DOHH2 (cell line): ENCODE measurements around the gene ITGA11.

Experiments
- H3F3A ChIP-seq: fragments of 200-600 bp; sonication (generic), shearing (Covaris generic); 2 replicates; pipeline ENCODE4 v1.6.0; 2016; ENCODE audit warnings: antibody characterized with exemption, mild to moderate bottlenecking; ENCODE audit not compliant: control insufficient read depth, insufficient read depth
- H3K27ac ChIP-seq: fragments of 200-600 bp; sonication (generic); 2 replicates; pipeline ENCODE4 v1.5.1; 2014; ENCODE audit warnings: low read depth, mild to moderate bottlenecking, low read length, moderate library complexity
- H3K27me3 ChIP-seq: fragments of 200-600 bp; sonication (generic); 2 replicates; pipeline ENCODE4 v1.6.1; 2014; ENCODE audit warnings: mild to moderate bottlenecking, low read length, mixed read lengths; ENCODE audit not compliant: control insufficient read depth
- H3K36me3 ChIP-seq: fragments of 200-600 bp; sonication (generic); 2 replicates; pipeline ENCODE4 v1.6.1; 2014; ENCODE audit warnings: mild to moderate bottlenecking, low read length, moderate library complexity, mixed read lengths; ENCODE audit not compliant: control insufficient read depth
- H3K4me1 ChIP-seq: fragments of 200-600 bp; sonication (generic); 2 replicates; pipeline ENCODE4 v1.6.1; 2014; ENCODE audit warnings: mild to moderate bottlenecking, low read length, mixed read lengths; ENCODE audit not compliant: control insufficient read depth
- H3K4me2 ChIP-seq: fragments of 200-600 bp; sonication (generic); 2 replicates; pipeline ENCODE4 v1.6.0; 2014; ENCODE audit warnings: mild to moderate bottlenecking, low read length, moderate library complexity
- H3K4me3 ChIP-seq: fragments of 200-600 bp; sonication (generic); 2 replicates; pipeline ENCODE4 v1.5.1; 2014; ENCODE audit warnings: mild to moderate bottlenecking, low read length, mixed read lengths
- H3K79me2 ChIP-seq: fragments of 200-600 bp; sonication (generic); 2 replicates; pipeline ENCODE4 v1.6.1; 2014; ENCODE audit warnings: mild to moderate bottlenecking, low read length, mixed read lengths; ENCODE audit not compliant: control insufficient read depth
- H3K9me2 ChIP-seq: fragments of 200-600 bp; sonication (generic); replicated peaks from 2 replicates; pipeline ENCODE4 v1.6.1; 2014; ENCODE audit warnings: mild to moderate bottlenecking, low read length, mixed read lengths; ENCODE audit not compliant: control insufficient read depth
- H3K9me3 ChIP-seq: fragments of 200-600 bp; sonication (generic); 2 replicates; pipeline ENCODE4 v1.6.1; 2014; ENCODE audit warnings: antibody characterized with exemption, low read length, mixed read lengths; ENCODE audit not compliant: control insufficient read depth, insufficient read depth
- H4K20me1 ChIP-seq: fragments of 200-600 bp; sonication (generic); 2 replicates; pipeline ENCODE4 v1.6.0; 2014; ENCODE audit warnings: low read depth, mild to moderate bottlenecking, antibody characterized with exemption, low read length, moderate library complexity; ENCODE audit not compliant: control insufficient read depth, insufficient read depth
- EZH2phosphoT487 ChIP-seq: fragments of 200-600 bp; sonication (generic); IDR thresholded peaks from 2 replicates; pipeline ENCODE4 v1.6.1; 2017; ENCODE audit warnings: borderline replicate concordance, mild to moderate bottlenecking, antibody characterized with exemption, low read length, moderate library complexity, mixed read lengths
- TF ChIP-seq, protein P1 (sequence below): fragments of 200-600 bp; sonication (generic); IDR thresholded peaks from one replicate; pipeline ENCODE4 v1.5.1; 2014; ENCODE audit warnings: antibody characterized with exemption, mild to moderate bottlenecking, low read depth, low read length; ENCODE audit not compliant: poor library complexity, severe bottlenecking

ITGA11 gene

DNA sequence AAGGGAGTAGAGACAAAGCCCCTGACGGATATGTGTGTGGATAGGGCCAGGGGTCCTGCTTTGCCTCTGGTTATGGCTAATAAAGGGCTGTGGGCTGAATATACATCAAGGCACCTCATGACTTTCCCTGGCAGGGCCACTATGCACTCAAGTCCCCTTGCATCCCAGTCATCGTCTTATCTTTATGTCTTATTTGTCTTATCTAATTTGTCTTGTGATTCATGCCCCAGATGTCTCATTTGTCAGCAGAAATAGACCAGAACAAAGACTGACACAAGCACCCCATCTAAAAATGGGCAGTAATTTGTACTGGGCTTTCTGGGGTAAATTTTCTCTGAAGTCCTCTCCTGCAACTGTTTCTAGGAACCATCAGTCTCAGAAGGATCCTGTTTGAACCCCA is 68.6 kb downstream of the ITGA11 start:
- no peaks in the 10 kb centered on the region for H3K9me3 ChIP-seq
- no peaks in the 10 kb centered on the region for H3F3A ChIP-seq
- peaks cover 22% of the 10 kb centered on the region for H3K4me1 ChIP-seq
- no peaks in the 10 kb centered on the region for H3K36me3 ChIP-seq
- TF ChIP-seq, protein P1, sequence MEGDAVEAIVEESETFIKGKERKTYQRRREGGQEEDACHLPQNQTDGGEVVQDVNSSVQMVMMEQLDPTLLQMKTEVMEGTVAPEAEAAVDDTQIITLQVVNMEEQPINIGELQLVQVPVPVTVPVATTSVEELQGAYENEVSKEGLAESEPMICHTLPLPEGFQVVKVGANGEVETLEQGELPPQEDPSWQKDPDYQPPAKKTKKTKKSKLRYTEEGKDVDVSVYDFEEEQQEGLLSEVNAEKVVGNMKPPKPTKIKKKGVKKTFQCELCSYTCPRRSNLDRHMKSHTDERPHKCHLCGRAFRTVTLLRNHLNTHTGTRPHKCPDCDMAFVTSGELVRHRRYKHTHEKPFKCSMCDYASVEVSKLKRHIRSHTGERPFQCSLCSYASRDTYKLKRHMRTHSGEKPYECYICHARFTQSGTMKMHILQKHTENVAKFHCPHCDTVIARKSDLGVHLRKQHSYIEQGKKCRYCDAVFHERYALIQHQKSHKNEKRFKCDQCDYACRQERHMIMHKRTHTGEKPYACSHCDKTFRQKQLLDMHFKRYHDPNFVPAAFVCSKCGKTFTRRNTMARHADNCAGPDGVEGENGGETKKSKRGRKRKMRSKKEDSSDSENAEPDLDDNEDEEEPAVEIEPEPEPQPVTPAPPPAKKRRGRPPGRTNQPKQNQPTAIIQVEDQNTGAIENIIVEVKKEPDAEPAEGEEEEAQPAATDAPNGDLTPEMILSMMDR: no peak
- TF ChIP-seq EZH2phosphoT487: no peak
- no peak overlapping the region for H3K4me2 ChIP-seq
- no peaks in the 10 kb centered on the region for H4K20me1 ChIP-seq
- no peaks in the 10 kb centered on the region for H3K79me2 ChIP-seq
- peaks cover 23% of the 10 kb centered on the region for H3K27me3 ChIP-seq
- no peaks in the 10 kb centered on the region for H3K9me2 ChIP-seq
- no peak overlapping the region for H3K4me3 ChIP-seq
- no peak overlapping the region for H3K27ac ChIP-seq

DNA sequence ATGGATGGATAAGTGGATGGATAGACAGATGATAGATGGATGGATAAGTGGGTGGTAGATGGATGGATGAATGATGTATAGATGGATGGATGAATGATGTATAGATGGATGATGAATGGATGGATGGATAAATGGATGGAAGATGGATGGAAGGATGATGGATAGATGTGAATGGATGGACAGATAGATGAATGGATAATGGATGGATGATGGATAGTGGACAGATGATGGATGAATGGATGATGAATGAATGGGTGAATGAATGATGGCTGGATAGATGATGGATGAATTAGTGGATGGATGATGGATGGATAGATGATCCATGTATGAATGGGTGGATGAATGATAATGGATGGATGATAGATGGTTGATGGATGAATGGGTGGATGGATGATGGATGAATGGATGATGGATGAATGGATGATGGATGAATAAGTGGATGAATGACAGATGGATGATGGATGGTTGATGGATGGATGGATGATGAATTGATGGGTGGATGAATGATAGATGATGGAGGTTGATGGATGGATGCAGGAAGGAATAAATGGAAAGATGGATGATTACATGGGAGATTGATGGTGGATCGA is 69.3 kb downstream of the ITGA11 start:
- Histone ChIP-seq H4K20me1 (no peaks in the 10 kb centered on the region), H3K27ac (no peak overlapping the region), H3F3A (no peaks in the 10 kb centered on the region)

DNA sequence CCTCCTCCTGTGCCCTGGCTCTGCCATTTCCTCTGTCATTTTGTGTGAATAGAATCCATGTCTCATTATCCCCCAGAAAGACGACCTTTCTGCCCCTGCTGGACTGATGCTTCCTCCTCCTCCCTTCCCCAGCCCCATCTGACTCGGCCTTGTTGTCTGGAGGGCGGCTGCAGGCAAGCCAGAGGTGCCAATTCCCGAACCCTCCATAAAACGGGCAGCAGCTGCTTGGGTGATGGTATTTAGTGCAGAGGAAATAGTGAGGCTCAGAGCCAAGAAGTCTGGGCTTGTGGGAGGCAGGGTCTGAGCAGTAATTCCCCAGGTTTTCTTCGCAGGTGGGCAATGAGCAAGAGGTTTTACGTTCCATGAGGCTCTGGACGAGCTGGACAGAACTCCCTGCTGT is 71.2 kb downstream of the ITGA11 start:
- Histone ChIP-seq H3K27ac (no peak overlapping the region), H3K4me2 (no peak overlapping the region), H3K36me3 (no peaks in the 10 kb centered on the region)

More for the DNA sequence above, 69.3 kb downstream of the ITGA11 start:
- H3K4me1 ChIP-seq: peaks cover 22% of the 10 kb centered on the region
- H3K36me3 ChIP-seq: no peaks in the 10 kb centered on the region
- no peak overlapping the region for H3K4me3 ChIP-seq
- H3K9me3 ChIP-seq: no peaks in the 10 kb centered on the region
- H3K79me2 ChIP-seq: no peaks in the 10 kb centered on the region
- peaks cover 25% of the 10 kb centered on the region for H3K27me3 ChIP-seq
- TF ChIP-seq, protein P1: no peak
- no peak for TF ChIP-seq EZH2phosphoT487
- no peaks in the 10 kb centered on the region for H3K9me2 ChIP-seq
- no peak overlapping the region for H3K4me2 ChIP-seq

More for the DNA sequence above, 71.2 kb downstream of the ITGA11 start:
- Histone ChIP-seq H3K9me3 (no peaks in the 10 kb centered on the region), H4K20me1 (no peaks in the 10 kb centered on the region), H3K27me3 (peaks cover 19% of the 10 kb centered on the region), H3K4me3 (no peak overlapping the region), H3K4me1 (peaks cover 7% of the 10 kb centered on the region), H3K79me2 (no peaks in the 10 kb centered on the region), H3F3A (no peaks in the 10 kb centered on the region), H3K9me2 (no peaks in the 10 kb centered on the region)
- TF ChIP-seq, protein P1: no peak
- no peak for TF ChIP-seq EZH2phosphoT487
